ENCODE data around the gene PLEKHH1.

- no peak for TF ChIP-seq CTCF (IDR thresholded peaks at IDR 0.05; ENCODE audit: poor library complexity)
- TF ChIP-seq EZH2 (IDR thresholded peaks at IDR 0.05; ENCODE audit: borderline replicate concordance), result no peak
Observed at GRCh38 chr14:67586369-67586768, 53.3 kb downstream of the PLEKHH1 start.
